ENCODE data around the gene ZNF740.
"Not testable (repeated sequence)": the region's sequence is repeated elsewhere in the genome, so short reads cannot be mapped to it uniquely, and the experiment has no call there.

Gene ZNF740

GRCh38 chr12:53180220-53180930 is at the start of gene ZNF740, which contains the start of gene CSAD:
Gene ZNF740 (plus strand): TSS chr12:53180722. CDS start chr12:53181984, 1,262 bp downstream.
Gene CSAD (minus strand): TSS chr12:53180925. CDS start chr12:53173470, 7,455 bp downstream.
- peak; percentile 94 for DNase-seq (ENCODE audit: low read depth)

GRCh38 chr12:53131844-53132243 is 48.7 kb upstream of the ZNF740 start:
- no peak for DNase-seq (ENCODE audit: low read depth)

GRCh38 chr12:53133722-53134121 is 46.8 kb upstream of the ZNF740 start:
- DNase-seq (ENCODE audit: low read depth) = no peak

- no peak for DNase-seq (ENCODE audit: low read depth)
Measured at GRCh38 chr12:53143355-53143754, 37.2 kb upstream of the ZNF740 start.

- no peak for DNase-seq (ENCODE audit: low read depth)
Measured at GRCh38 chr12:53145383-53146260, 34.9 kb upstream of the ZNF740 start.

- no peak for DNase-seq (ENCODE audit: low read depth)
Measured at GRCh38 chr12:53147181-53147580, 33.3 kb upstream of the ZNF740 start.

- DNase-seq (ENCODE audit: low read depth) = no peak
Measured at GRCh38 chr12:53147653-53148052, 32.9 kb upstream of the ZNF740 start.

- no peak for DNase-seq (ENCODE audit: low read depth)
Measured at GRCh38 chr12:53151039-53151438, 29.5 kb upstream of the ZNF740 start.

- DNase-seq (ENCODE audit: low read depth) = no peak
Measured at GRCh38 chr12:53152390-53152789, 28.1 kb upstream of the ZNF740 start.

- peak; percentile 87 for DNase-seq (ENCODE audit: low read depth)
Measured at GRCh38 chr12:53159195-53159839, 21.2 kb upstream of the ZNF740 start.

- no peak for DNase-seq (ENCODE audit: low read depth)
Measured at GRCh38 chr12:53160000-53160399, 20.5 kb upstream of the ZNF740 start.

GRCh38 chr12:53160673-53161072 is 19.8 kb upstream of the ZNF740 start:
- no peak for DNase-seq (ENCODE audit: low read depth)

GRCh38 chr12:53161119-53161911 is 19.2 kb upstream of the ZNF740 start:
- no peak for DNase-seq (ENCODE audit: low read depth)

- DNase-seq (ENCODE audit: low read depth) = not testable (repeated sequence)
Measured at GRCh38 chr12:53163008-53163407, 17.5 kb upstream of the ZNF740 start.

- DNase-seq (ENCODE audit: low read depth) = no peak
Measured at GRCh38 chr12:53166837-53167236, 13.7 kb upstream of the ZNF740 start.

- no peak for DNase-seq (ENCODE audit: low read depth)
Measured at GRCh38 chr12:53169644-53170043, 10.9 kb upstream of the ZNF740 start.

- no peak for DNase-seq (ENCODE audit: low read depth)
Measured at GRCh38 chr12:53170215-53170614, 10.3 kb upstream of the ZNF740 start.

- DNase-seq (ENCODE audit: low read depth) = no peak
Measured at GRCh38 chr12:53170876-53171724, 9.4 kb upstream of the ZNF740 start.

GRCh38 chr12:53171725-53172329 is 8.7 kb upstream of the ZNF740 start:
- DNase-seq (ENCODE audit: low read depth) = no peak

GRCh38 chr12:53172352-53172751 is 8.2 kb upstream of the ZNF740 start:
- DNase-seq (ENCODE audit: low read depth) = no peak

All from stimulated activated CD8-positive, alpha-beta memory T cell treated with anti-CD3 and anti-CD28 coated beads, Interleukin-7, amount 100 ng/mL, for 24 hours (primary cell).